Neuronal stem cell (in vitro differentiated cells): ENCODE measurements around the gene BPIFB3.

Experiments used
- DNase-seq: peaks from one replicate; pipeline ENCODE4 v3.0.0-alpha.2; 2013; ENCODE audit warnings: low spot score
- H2AFZ ChIP-seq: one replicate; pipeline ENCODE4 v1.6.1; 2013; ENCODE audit warnings: mild to moderate bottlenecking, low read length, inconsistent platforms
- H2AK5ac ChIP-seq: 2 replicates; pipeline ENCODE4 v1.6.1; 2013; ENCODE audit warnings: low read depth, mild to moderate bottlenecking, inconsistent platforms, low read length, moderate library complexity, mixed read lengths
- H2BK120ac ChIP-seq: 2 replicates; pipeline ENCODE4 v1.6.1; 2013; ENCODE audit warnings: low read depth, mild to moderate bottlenecking, inconsistent platforms, low read length, moderate library complexity, mixed read lengths
- H2BK12ac ChIP-seq: one replicate; pipeline ENCODE4 v1.6.1; 2013; ENCODE audit warnings: low read length, inconsistent platforms
- H2BK15ac ChIP-seq: 2 replicates; pipeline ENCODE4 v1.6.1; 2013; ENCODE audit warnings: mild to moderate bottlenecking, low read length, inconsistent platforms, mixed read lengths
- H2BK5ac ChIP-seq: one replicate; pipeline ENCODE4 v1.6.1; 2013; ENCODE audit warnings: inconsistent platforms, mild to moderate bottlenecking, low read length, moderate library complexity
- H3K14ac ChIP-seq: one replicate; pipeline ENCODE4 v1.6.1; 2013; ENCODE audit warnings: low read length, inconsistent platforms
- H3K18ac ChIP-seq: 2 replicates; pipeline ENCODE4 v1.6.1; 2013; ENCODE audit warnings: low read length, inconsistent platforms
- H3K23ac ChIP-seq: 2 replicates; pipeline ENCODE4 v1.6.1; 2013; ENCODE audit warnings: low read depth, mild to moderate bottlenecking, mixed read lengths, low read length, inconsistent platforms; ENCODE audit not compliant: poor library complexity
- H3K27ac ChIP-seq: replicated peaks from 3 replicates; pipeline ENCODE4 v1.5.1; 2013; ENCODE audit warnings: low read length, inconsistent platforms
- H3K27me3 ChIP-seq, 3 experiments: 2 replicates each; pipeline ENCODE4 v1.6.1; 2013; ENCODE audit warnings: low read length in 3 of 3, mild to moderate bottlenecking in 2 of 3, inconsistent platforms in 1 of 3, low read depth in 1 of 3, mixed read lengths in 1 of 3, moderate library complexity in 1 of 3; ENCODE audit not compliant: control insufficient read depth in 3 of 3, insufficient read depth in 3 of 3
- H3K36me3 ChIP-seq, 2 donors: replicated peaks in 1 of 2; 2 replicates each; pipeline ENCODE4 v1.6.1; 2013; ENCODE audit warnings: low read length in 2 of 2; ENCODE audit not compliant: control insufficient read depth in 2 of 2, insufficient read depth in 2 of 2
- H3K4ac ChIP-seq: 2 replicates; pipeline ENCODE4 v1.6.1; 2013; ENCODE audit warnings: inconsistent platforms, mild to moderate bottlenecking, low read length, moderate library complexity
- H3K4me1 ChIP-seq, 2 donors: 1 replicate in 1 of 2; 2 replicates in 1 of 2; pipeline ENCODE4 v1.6.1; 2013; ENCODE audit warnings: low read length in 2 of 2, low read depth in 1 of 2; ENCODE audit not compliant: control insufficient read depth in 2 of 2, insufficient read depth in 1 of 2
- H3K4me2 ChIP-seq: one replicate; pipeline ENCODE4 v1.6.1; 2013; ENCODE audit warnings: mild to moderate bottlenecking, low read length, inconsistent platforms; ENCODE audit not compliant: insufficient read depth, poor library complexity, severe bottlenecking
- H3K4me3 ChIP-seq, 2 donors: 2 replicates each; pipeline ENCODE4 v1.5.1; 2013; ENCODE audit warnings: low read length in 2 of 2, mild to moderate bottlenecking in 2 of 2, inconsistent platforms in 1 of 2, moderate library complexity in 1 of 2
- H3K79me1 ChIP-seq: one replicate; pipeline ENCODE4 v1.6.1; 2013; ENCODE audit warnings: low read depth, mild to moderate bottlenecking, inconsistent platforms, low read length, moderate library complexity
- H3K9ac ChIP-seq: one replicate; pipeline ENCODE4 v1.6.1; 2013; ENCODE audit warnings: mild to moderate bottlenecking, low read depth, low read length, inconsistent platforms; ENCODE audit not compliant: poor library complexity
- H3K9me3 ChIP-seq, 2 donors: replicated peaks in 1 of 2; 2 replicates each; pipeline versions ENCODE3 to v1.6.1; 2013; ENCODE audit warnings: low read length in 2 of 2, mild to moderate bottlenecking in 2 of 2, inconsistent platforms in 1 of 2, low read depth in 1 of 2, mixed read lengths in 1 of 2, moderate library complexity in 1 of 2; ENCODE audit not compliant: control insufficient read depth in 2 of 2, insufficient read depth in 1 of 2
- H4K8ac ChIP-seq: one replicate; pipeline ENCODE4 v1.6.1; 2013; ENCODE audit warnings: low read depth, mild to moderate bottlenecking, inconsistent platforms, low read length, moderate library complexity
- H4K91ac ChIP-seq: one replicate; pipeline ENCODE4 v1.6.1; 2013; ENCODE audit warnings: low read length, low read depth, mild to moderate bottlenecking, inconsistent platforms; ENCODE audit not compliant: poor library complexity
- WGBS, 2 donors: extraction: QIAGEN DNeasy Blood & Tissue Kit; methylation state at CpG; one replicate each; pipeline ENCODE4 v1.1.7; 2013; ENCODE audit warnings: missing lambda C conversion rate in 2 of 2, mixed read lengths in 1 of 2; ENCODE audit not compliant: insufficient read length in 2 of 2, insufficient replicate concordance in 1 of 2; ENCODE audit errors: extremely low coverage in 2 of 2; 5-methylcytosine and 5-hydroxymethylcytosine counted together

The BPIFB3 gene

GRCh38 chr20:33110147-33110825 is 56.6 kb downstream of the BPIFB3 start:
- Histone ChIP-seq H3K14ac (no peak overlapping the region), H3K9me3 (peaks cover 0 to 2% of the 10 kb centered on the region in 2 donors), H2BK5ac (no peak overlapping the region), H2AFZ (no peak overlapping the region), H2BK15ac (no peak overlapping the region), H3K36me3 (no peaks in the 10 kb centered on the region), H4K91ac (no peak overlapping the region), H2BK120ac (no peak overlapping the region), H2BK12ac (no peak overlapping the region), H3K79me1 (peaks cover 2% of the 10 kb centered on the region), H2AK5ac (no peak overlapping the region), H4K8ac (no peak overlapping the region), H3K27me3 (no peaks in the 10 kb centered on the region), H3K18ac (no peak overlapping the region), H3K4me3 (no peak overlapping the region), H3K23ac (no peak overlapping the region), H3K9ac (no peak overlapping the region), H3K27ac (no peak overlapping the region), H3K4me1 (no peaks in the 10 kb centered on the region), H3K4me2 (no peak overlapping the region), H3K4ac (no peak overlapping the region)
- no peak for DNase-seq
- WGBS, 2 donors: no CpG with 5 or more reads among the region's 8 CpGs

GRCh38 chr20:33111306-33111705 is 57.6 kb downstream of the BPIFB3 start:
- H3K4me1 ChIP-seq: no peaks in the 10 kb centered on the region
- H3K79me1 ChIP-seq: peaks cover 2% of the 10 kb centered on the region
- WGBS, 2 donors: no CpG with 5 or more reads among the region's 5 CpGs
- H2AFZ ChIP-seq: no peak overlapping the region
- no peak overlapping the region for H2BK12ac ChIP-seq
- no peaks in the 10 kb centered on the region for H3K36me3 ChIP-seq
- no peak overlapping the region for H3K23ac ChIP-seq
- no peak overlapping the region for H3K14ac ChIP-seq
- no peaks in the 10 kb centered on the region for H3K27me3 ChIP-seq
- no peak for DNase-seq
- no peak overlapping the region for H3K27ac ChIP-seq
- no peak overlapping the region for H2BK5ac ChIP-seq
- H4K8ac ChIP-seq: no peak overlapping the region
- H3K4ac ChIP-seq: no peak overlapping the region
- H3K9ac ChIP-seq: no peak overlapping the region
- no peak overlapping the region for H2BK120ac ChIP-seq
- H3K18ac ChIP-seq: no peak overlapping the region
- H2BK15ac ChIP-seq: no peak overlapping the region
- no peak overlapping the region for H4K91ac ChIP-seq
- peaks cover 0 to 2% of the 10 kb centered on the region in 2 donors for H3K9me3 ChIP-seq
- H2AK5ac ChIP-seq: no peak overlapping the region
- no peak overlapping the region for H3K4me3 ChIP-seq
- H3K4me2 ChIP-seq: no peak overlapping the region

- Histone ChIP-seq H3K4me2 (no peak overlapping the region), H3K4me1 (no peaks in the 10 kb centered on the region), H3K18ac (no peak overlapping the region), H3K79me1 (peaks cover 2% of the 10 kb centered on the region), H3K4me3 (no peak overlapping the region), H3K27ac (no peak overlapping the region), H3K9me3 (peaks cover 0 to 2% of the 10 kb centered on the region in 2 donors), H3K14ac (no peak overlapping the region), H2BK5ac (no peak overlapping the region), H3K9ac (no peak overlapping the region), H3K27me3 (no peaks in the 10 kb centered on the region), H4K91ac (no peak overlapping the region), H2AK5ac (no peak overlapping the region), H4K8ac (no peak overlapping the region), H3K4ac (no peak overlapping the region), H3K36me3 (no peaks in the 10 kb centered on the region), H2AFZ (peak overlapping the region; percentile 78), H2BK12ac (no peak overlapping the region), H2BK15ac (no peak overlapping the region), H2BK120ac (peak overlapping the region; percentile 37), H3K23ac (no peak overlapping the region)
- no CpG with 5 or more reads among the region's 7 CpGs for WGBS, 2 donors
- DNase-seq: no peak
These were observed 59.1 kb downstream of the BPIFB3 start for GRCh38 chr20:33112547-33113386.

- no peaks in the 10 kb centered on the region for H3K79me1 ChIP-seq
These were observed 59.7 kb downstream of the BPIFB3 start for GRCh38 chr20:33113387-33113908.

More at GRCh38 chr20:33113387-33113908, 59.7 kb downstream of the BPIFB3 start:
- Histone ChIP-seq H2BK15ac (no peak overlapping the region), H2BK120ac (no peak overlapping the region), H3K9me3 (peaks cover 0 to 2% of the 10 kb centered on the region in 2 donors), H2AFZ (peak overlapping the region; percentile 78), H3K4me1 (no peaks in the 10 kb centered on the region), H3K27me3 (no peaks in the 10 kb centered on the region), H3K27ac (no peak overlapping the region), H2AK5ac (no peak overlapping the region), H3K9ac (no peak overlapping the region), H3K18ac (no peak overlapping the region), H3K4ac (no peak overlapping the region), H3K36me3 (no peaks in the 10 kb centered on the region), H4K91ac (no peak overlapping the region), H3K23ac (no peak overlapping the region), H3K4me2 (no peak overlapping the region), H2BK5ac (no peak overlapping the region), H4K8ac (no peak overlapping the region), H3K4me3 (no peak overlapping the region), H2BK12ac (no peak overlapping the region), H3K14ac (no peak overlapping the region)
- no CpG with 5 or more reads among the region's 6 CpGs for WGBS, 2 donors
- no peak for DNase-seq
